ENCODE results near the gene C9orf78. TPM values are rescaled to one million over a fixed set of nuclear protein-coding genes. Genes with fewer than 3 reads are reported as not detected.
A peak's percentile ranks its signal among the peaks of the same experiment; 100 is the strongest.

Gene C9orf78
- total RNA-seq, 6 donors from 2014 or later = 17.8 to 66.6 (median 36.5) TPM

- Histone ChIP-seq H3K4me1 (no peaks in the 10 kb centered on the region), H3K9me3 (no peaks in the 10 kb centered on the region), H3K27ac (no peak overlapping the region), H3K4me3 (no peak overlapping the region), H3K36me3 (peaks cover 5 to 46% (median 36%) of the 10 kb centered on the region in 4 donors), H3K27me3 (no peaks in the 10 kb centered on the region)
- 85% methylated on average over 7 of the region's 7 CpGs for WGBS, 2 donors
- DNase-seq (no peak), ATAC-seq (ENCODE audit: low FRiP score in 2 of 2) (no peak)
- no peak for TF ChIP-seq CTCF (IDR thresholded peaks at IDR 0.05)
- no peak for TF ChIP-seq POLR2A (IDR thresholded peaks at IDR 0.05)
- no peak for TF ChIP-seq POLR2AphosphoS5 (IDR thresholded peaks at IDR 0.05)
- no peak for TF ChIP-seq EP300 (IDR thresholded peaks at IDR 0.05)
Observed at GRCh38 chr9:129876815-129877214, 41.7 kb upstream of the C9orf78 start.

GRCh38 chr9:129875687-129876395 lies 40.8 kb upstream of the C9orf78 start:
- WGBS, 2 donors = 94 to 96% methylated on average over 19 to 27 of the region's 27 CpGs
- TF ChIP-seq EP300 (IDR thresholded peaks at IDR 0.05) (no peak), CTCF (IDR thresholded peaks at IDR 0.05) (no peak), POLR2A (IDR thresholded peaks at IDR 0.05) (no peak), POLR2AphosphoS5 (IDR thresholded peaks at IDR 0.05) (no peak)
- Histone ChIP-seq H3K9me3 (no peaks in the 10 kb centered on the region), H3K27ac (no peak overlapping the region), H3K4me3 (no peak overlapping the region), H3K27me3 (no peaks in the 10 kb centered on the region), H3K4me1 (no peaks in the 10 kb centered on the region), H3K36me3 (peaks cover 5 to 46% (median 34%) of the 10 kb centered on the region in 4 donors)
- ATAC-seq (ENCODE audit: low FRiP score in 2 of 2) (no peak), DNase-seq (peak in 1 of 2 donors; percentile 75)

- no peaks in the 10 kb centered on the region for H3K4me1 ChIP-seq
- DNase-seq (peak in 1 of 2 donors; percentile 58), ATAC-seq (ENCODE audit: low FRiP score in 2 of 2) (no peak)
- H3K9me3 ChIP-seq = no peaks in the 10 kb centered on the region
- H3K27ac ChIP-seq = no peak overlapping the region
- TF ChIP-seq POLR2AphosphoS5 (IDR thresholded peaks at IDR 0.05) = no peak
- TF ChIP-seq EP300 (IDR thresholded peaks at IDR 0.05) = no peak
- TF ChIP-seq POLR2A (IDR thresholded peaks at IDR 0.05) = no peak
- no peak for TF ChIP-seq CTCF (IDR thresholded peaks at IDR 0.05)
- H3K4me3 ChIP-seq = no peak overlapping the region
- H3K36me3 ChIP-seq = peaks cover 5 to 46% (median 31%) of the 10 kb centered on the region in 4 donors
- 90 to 94% methylated on average over 15 to 20 of the region's 23 CpGs for WGBS, 2 donors
- no peaks in the 10 kb centered on the region for H3K27me3 ChIP-seq
Observed at GRCh38 chr9:129875181-129875611, 40.1 kb upstream of the C9orf78 start.

- DNase-seq = peak in 1 of 2 donors; percentile 38
- 90 to 96% methylated on average over 38 of the region's 38 CpGs for WGBS, 2 donors
Observed at GRCh38 chr9:129874261-129875101, 39.4 kb upstream of the C9orf78 start.

More at GRCh38 chr9:129874261-129875101, 39.4 kb upstream of the C9orf78 start:
- TF ChIP-seq POLR2AphosphoS5 (IDR thresholded peaks at IDR 0.05) = no peak
- TF ChIP-seq EP300 (IDR thresholded peaks at IDR 0.05) = no peak
- TF ChIP-seq CTCF (IDR thresholded peaks at IDR 0.05) = no peak
- no peak for TF ChIP-seq POLR2A (IDR thresholded peaks at IDR 0.05)
- Histone ChIP-seq H3K27me3 (no peaks in the 10 kb centered on the region), H3K4me1 (no peaks in the 10 kb centered on the region), H3K9me3 (no peaks in the 10 kb centered on the region), H3K27ac (no peak overlapping the region), H3K4me3 (no peak overlapping the region), H3K36me3 (peaks cover 0 to 48% (median 28%) of the 10 kb centered on the region in 4 donors)
- no peak for ATAC-seq (ENCODE audit: low FRiP score in 2 of 2)

Measured in upper lobe of left lung (tissue), 6 donors.